GM10266 (cell line): ENCODE data around the gene RNF152.

Experiments
- DNase-seq: peaks from one replicate; pipeline ENCODE4 v3.0.0; 2012; ENCODE audit errors: extremely low spot score
- TF ChIP-seq, protein P1 (sequence below): IDR thresholded peaks from 2 replicates; pipeline ENCODE4 v1.5.1; 2012; ENCODE audit warnings: mild to moderate bottlenecking, low read depth; ENCODE audit not compliant: control insufficient read depth, insufficient read depth; ENCODE audit errors: missing control alignments

RNF152 gene

DNA sequence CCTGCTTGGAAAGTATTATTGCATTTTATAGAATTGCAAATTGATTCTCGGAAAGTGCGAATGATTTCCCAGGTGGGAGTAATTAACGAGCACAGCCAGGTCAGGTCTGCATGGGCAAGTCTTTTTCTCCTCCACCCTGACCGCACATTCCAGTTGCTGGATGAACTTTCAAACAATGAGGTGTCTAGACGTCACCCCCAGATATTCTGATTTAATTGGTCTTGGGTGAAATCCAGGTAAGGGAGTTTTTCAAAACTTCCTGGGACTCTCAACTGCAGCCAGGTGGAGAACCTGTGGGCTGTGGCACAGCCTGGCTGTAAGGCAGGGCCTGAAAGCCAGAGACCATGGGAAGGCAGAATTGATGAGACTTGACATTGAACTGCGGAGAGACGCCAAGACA, 15.9 kb upstream of the RNF152 start:
- TF ChIP-seq, protein P1, sequence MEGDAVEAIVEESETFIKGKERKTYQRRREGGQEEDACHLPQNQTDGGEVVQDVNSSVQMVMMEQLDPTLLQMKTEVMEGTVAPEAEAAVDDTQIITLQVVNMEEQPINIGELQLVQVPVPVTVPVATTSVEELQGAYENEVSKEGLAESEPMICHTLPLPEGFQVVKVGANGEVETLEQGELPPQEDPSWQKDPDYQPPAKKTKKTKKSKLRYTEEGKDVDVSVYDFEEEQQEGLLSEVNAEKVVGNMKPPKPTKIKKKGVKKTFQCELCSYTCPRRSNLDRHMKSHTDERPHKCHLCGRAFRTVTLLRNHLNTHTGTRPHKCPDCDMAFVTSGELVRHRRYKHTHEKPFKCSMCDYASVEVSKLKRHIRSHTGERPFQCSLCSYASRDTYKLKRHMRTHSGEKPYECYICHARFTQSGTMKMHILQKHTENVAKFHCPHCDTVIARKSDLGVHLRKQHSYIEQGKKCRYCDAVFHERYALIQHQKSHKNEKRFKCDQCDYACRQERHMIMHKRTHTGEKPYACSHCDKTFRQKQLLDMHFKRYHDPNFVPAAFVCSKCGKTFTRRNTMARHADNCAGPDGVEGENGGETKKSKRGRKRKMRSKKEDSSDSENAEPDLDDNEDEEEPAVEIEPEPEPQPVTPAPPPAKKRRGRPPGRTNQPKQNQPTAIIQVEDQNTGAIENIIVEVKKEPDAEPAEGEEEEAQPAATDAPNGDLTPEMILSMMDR = no peak
- no peak for DNase-seq

DNA sequence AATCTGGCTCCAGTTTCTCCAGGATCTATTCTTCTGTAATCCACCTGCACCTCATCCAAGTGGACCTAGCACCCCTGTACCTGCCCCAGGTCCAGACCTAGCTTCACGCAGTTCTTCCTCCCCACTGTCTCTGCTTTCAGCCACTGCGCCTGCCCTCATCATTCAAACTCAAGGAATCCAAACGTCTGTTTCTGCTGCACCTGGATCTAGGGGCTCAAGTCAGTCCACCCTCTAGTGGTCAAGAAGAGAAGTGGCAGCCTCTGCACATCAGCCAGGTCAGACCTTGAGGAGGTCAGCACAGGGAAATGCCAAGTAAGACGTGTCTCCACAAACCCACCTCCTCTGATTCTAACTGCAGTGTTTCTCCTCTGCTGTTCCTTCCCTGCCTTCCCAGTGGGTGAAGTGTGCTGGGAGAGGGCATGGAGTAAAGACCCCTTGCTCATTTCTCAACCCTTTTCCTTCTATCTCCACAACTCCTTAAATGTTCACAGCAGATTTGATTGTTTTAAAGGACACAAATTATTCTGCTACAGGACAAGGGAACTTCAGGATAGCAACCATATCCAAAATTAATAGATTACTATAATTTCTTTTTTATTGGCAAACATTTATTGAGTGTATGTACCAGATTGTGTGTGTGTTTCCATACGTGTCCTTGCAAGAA, 8.6 kb upstream of the RNF152 start:
- TF ChIP-seq, protein P1 = peak; percentile 90

DNA sequence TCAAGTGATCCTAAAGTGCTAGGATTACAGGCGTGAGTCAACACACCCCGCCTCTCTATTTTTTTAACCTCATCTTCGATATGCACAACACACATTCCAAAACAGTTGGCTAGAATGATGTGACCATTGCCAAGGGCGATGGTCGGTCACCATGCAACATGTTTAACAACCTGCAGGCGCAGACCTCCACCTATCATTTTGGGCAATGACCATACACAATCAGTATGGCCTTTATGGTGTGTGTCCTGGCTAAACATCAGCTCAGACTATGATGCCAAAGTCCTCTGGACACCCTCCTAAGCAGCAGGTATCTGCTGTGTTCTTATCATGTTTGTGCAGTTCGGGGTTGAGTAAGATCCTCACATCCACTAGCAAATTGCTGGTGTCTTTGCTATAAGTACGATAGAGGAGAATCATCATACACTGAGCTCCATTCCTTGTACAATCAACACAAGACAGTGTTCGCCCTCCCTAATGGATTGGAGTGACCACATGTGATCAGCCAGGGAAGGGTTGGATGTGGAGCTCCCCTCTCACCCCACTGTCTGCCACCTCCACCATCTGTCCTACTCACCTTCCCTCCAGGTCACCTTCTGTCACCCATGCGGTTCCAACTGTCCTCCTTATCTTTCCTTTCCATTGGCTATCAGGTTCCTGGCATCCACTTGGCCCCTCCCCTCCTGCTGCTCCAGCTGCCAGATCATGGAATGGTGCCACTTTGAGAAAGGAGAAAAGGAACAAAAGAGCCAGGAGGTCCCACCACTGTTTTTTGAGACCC, 7.9 kb upstream of the RNF152 start:
- TF ChIP-seq, protein P1 = no peak
- DNase-seq = no peak

More for the DNA sequence above, 8.6 kb upstream of the RNF152 start:
- DNase-seq = peak; percentile 76

DNA sequence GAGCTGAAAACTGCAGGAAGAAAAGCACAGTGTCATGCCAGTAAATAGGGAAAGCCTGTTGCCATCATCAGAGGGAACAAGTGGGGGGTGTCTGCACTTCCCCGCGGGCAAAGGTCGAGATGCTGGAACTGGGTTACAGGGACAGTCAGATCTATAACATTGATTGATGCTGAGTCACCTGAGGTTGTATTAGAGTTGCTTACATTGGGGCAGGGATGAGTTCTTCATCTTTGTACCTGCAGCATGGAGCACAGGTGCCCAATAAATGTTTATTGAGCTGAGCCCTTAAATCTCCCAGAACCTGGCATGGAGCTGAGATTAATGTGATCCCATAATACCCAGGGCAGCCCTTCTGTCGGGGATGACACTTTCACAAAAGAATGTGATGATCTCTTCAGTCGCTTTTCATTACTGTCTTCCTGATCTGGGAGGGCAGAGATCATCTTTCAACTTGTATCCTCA, 5.9 kb upstream of the RNF152 start:
- TF ChIP-seq, protein P1 = no peak
- no peak for DNase-seq

DNA sequence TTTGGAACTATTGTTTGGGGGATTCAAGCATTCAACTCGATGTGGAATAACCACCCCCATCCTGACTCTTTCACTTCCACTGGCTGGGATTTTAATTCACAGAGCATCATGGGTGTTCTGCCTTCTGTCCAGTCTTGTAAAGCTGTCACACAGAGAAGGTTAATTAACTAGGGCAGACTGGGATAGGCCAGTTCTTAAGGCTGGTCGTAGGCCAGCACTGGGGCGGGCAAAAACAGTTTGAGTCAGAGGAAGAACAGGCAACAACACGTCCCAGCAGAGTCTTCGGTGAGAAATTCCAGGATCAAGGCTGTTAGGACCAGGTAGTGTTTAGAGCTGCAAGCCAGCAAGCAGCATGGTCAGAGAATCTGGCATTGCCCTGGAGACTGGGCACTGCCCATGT, 4.0 kb upstream of the RNF152 start:
- no peak for DNase-seq
- TF ChIP-seq, protein P1 = no peak

DNA sequence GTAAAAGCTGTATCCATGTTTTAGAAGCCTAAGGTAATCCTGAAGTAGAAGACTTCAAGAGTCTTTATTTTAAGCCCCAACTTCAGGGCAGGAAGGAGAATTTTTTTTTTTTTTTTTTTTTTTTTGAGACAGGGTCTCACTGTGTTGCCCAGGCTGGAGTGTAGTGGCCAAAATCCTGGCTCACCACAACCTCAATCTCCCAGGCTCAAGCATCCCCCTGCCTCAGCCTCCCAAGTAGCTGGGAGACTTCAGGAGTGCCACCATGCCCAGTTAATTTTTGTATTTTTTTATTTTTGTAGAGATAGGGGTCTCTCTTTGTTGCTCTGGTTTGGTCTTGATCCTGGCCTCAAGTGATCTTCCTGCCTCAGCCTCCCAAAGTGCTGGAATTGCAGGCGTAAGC, 3.3 kb upstream of the RNF152 start:
- no peak for DNase-seq
- TF ChIP-seq, protein P1 = no peak
